Thyroid gland (tissue), 4 donors: ENCODE results near the gene TMA7. TPM values are rescaled to one million over a fixed set of nuclear protein-coding genes. Genes with fewer than 3 reads are reported as not detected.

Experiments
- DNase-seq, 2 donors: peaks; one replicate each; pipeline ENCODE4 v3.0.0-alpha.2; 2019
- H3K27ac ChIP-seq, 3 donors: fragments of 200-600 bp; sonication (generic); 1 replicate in 2 of 3; 2 replicates in 1 of 3; pipeline ENCODE4 v1.5.1; 2016 to 2019; ENCODE audit warnings: mild to moderate bottlenecking in 1 of 3, moderate library complexity in 1 of 3
- H3K27me3 ChIP-seq: fragments of 200-600 bp; sonication (generic); one replicate; pipeline ENCODE4 v1.5.1; 2019
- H3K36me3 ChIP-seq, 2 donors: fragments of 200-600 bp; sonication (generic); one replicate each; pipeline ENCODE4 v1.5.1; 2016 to 2019
- H3K4me1 ChIP-seq, 2 donors: fragments of 200-600 bp; sonication (generic); one replicate each; pipeline ENCODE4 v1.5.1; 2017 to 2019
- H3K4me3 ChIP-seq, 3 donors: fragments of 200-600 bp; sonication (generic); replicated peaks in 1 of 3; 1 replicate in 2 of 3; 2 replicates in 1 of 3; pipeline ENCODE4 v1.5.1; 2016; ENCODE audit warnings: mild to moderate bottlenecking in 1 of 3
- H3K9me3 ChIP-seq: fragments of 200-600 bp; sonication (generic); one replicate; pipeline ENCODE4 v1.5.1; 2017
- CTCF ChIP-seq, 6 experiments: fragments of 200-600 bp in 3 of 6; fragments of 450-650 bp in 3 of 6; sonication (generic) in 3 of 6; IDR thresholded peaks; one replicate each; pipeline ENCODE4 v1.5.1; 2016 to 2019; ENCODE audit warnings: antibody characterized with exemption in 6 of 6, mild to moderate bottlenecking in 2 of 6, inconsistent platforms in 1 of 6, moderate library complexity in 1 of 6
- POLR2A ChIP-seq, 2 donors: fragments of 450-650 bp; IDR thresholded peaks; one replicate each; pipeline ENCODE4 v1.6.1; 2017; ENCODE audit warnings: antibody characterized with exemption in 2 of 2, mild to moderate bottlenecking in 2 of 2, moderate library complexity in 1 of 2
- WGBS, 2 donors: methylation state at CpG; one replicate each; pipeline ENCODE4 v1.1.5; 2017; 5-methylcytosine and 5-hydroxymethylcytosine counted together
- intact Hi-C: fragments of 100-400 bp; cut with DNase I; formaldehyde crosslinking; loops from one replicate; pipeline ENCODE4 v1.15.1; 2023
- total RNA-seq, 4 donors: library from RNA; depleted of rRNA; stranded (reverse); fragments of >200 nt; gene quantifications; one replicate each; pipeline ENCODE4 v1.2.3, GENCODE V29; 2016

TMA7 gene
- total RNA-seq, 4 donors from 2014 or later: 133 to 413 (median 301) TPM

- Histone ChIP-seq H3K27me3 (no peaks in the 10 kb centered on the region), H3K36me3 (peaks cover 88 to 95% of the 10 kb centered on the region in 2 donors), H3K27ac (no peak overlapping the region), H3K4me3 (no peak overlapping the region), H3K4me1 (no peaks in the 10 kb centered on the region), H3K9me3 (no peaks in the 10 kb centered on the region)
- TF ChIP-seq CTCF (IDR thresholded peaks at IDR 0.05): no peak
- peak; percentile 0 to 1 for DNase-seq
- WGBS, 2 donors: 93 to 96% methylated on average over 18 to 19 of the region's 19 CpGs
- intact Hi-C loops: no loop called here
These were observed 27.6 kb upstream of the TMA7 start for GRCh38 chr3:48412375-48413001.

GRCh38 chr3:48413086-48413485 lies 27.0 kb upstream of the TMA7 start:
- intact Hi-C loops: no loop called here
- Histone ChIP-seq H3K27me3 (no peaks in the 10 kb centered on the region), H3K4me1 (no peaks in the 10 kb centered on the region), H3K27ac (no peak overlapping the region), H3K36me3 (peaks cover 91 to 95% of the 10 kb centered on the region in 2 donors), H3K4me3 (no peak overlapping the region), H3K9me3 (no peaks in the 10 kb centered on the region)
- WGBS, 2 donors: 87 to 91% methylated on average over 8 of the region's 8 CpGs
- no peak for TF ChIP-seq CTCF (IDR thresholded peaks at IDR 0.05)
- no peak for TF ChIP-seq POLR2A (IDR thresholded peaks at IDR 0.05)
- peak in 1 of 2 donors; percentile 1 for DNase-seq

- 88 to 100% methylated on average over 5 to 13 of the region's 14 CpGs for WGBS, 2 donors
- H3K9me3 ChIP-seq: no peaks in the 10 kb centered on the region
- H3K36me3 ChIP-seq: peaks cover 91 to 96% of the 10 kb centered on the region in 2 donors
- no peak overlapping the region for H3K4me3 ChIP-seq
- intact Hi-C loops: no loop called here
- no peak for TF ChIP-seq POLR2A (IDR thresholded peaks at IDR 0.05)
- H3K27ac ChIP-seq: no peak overlapping the region
- no peaks in the 10 kb centered on the region for H3K27me3 ChIP-seq
- DNase-seq: peak in 1 of 2 donors; percentile 1
- H3K4me1 ChIP-seq: no peaks in the 10 kb centered on the region
These were observed 26.4 kb upstream of the TMA7 start for GRCh38 chr3:48413611-48414010.

GRCh38 chr3:48414376-48415250 lies 25.4 kb upstream of the TMA7 start:
- peak in 1 of 2 donors; percentile 1 for DNase-seq
- TF ChIP-seq POLR2A (IDR thresholded peaks at IDR 0.05): no peak
- TF ChIP-seq CTCF (IDR thresholded peaks at IDR 0.05): no peak
- Histone ChIP-seq H3K4me1 (no peaks in the 10 kb centered on the region), H3K27me3 (no peaks in the 10 kb centered on the region), H3K4me3 (no peak overlapping the region), H3K27ac (no peak overlapping the region), H3K9me3 (no peaks in the 10 kb centered on the region), H3K36me3 (peaks cover 87 to 96% of the 10 kb centered on the region in 2 donors)
- intact Hi-C loops: no loop called here
- 92% methylated on average over 14 to 20 of the region's 25 CpGs for WGBS, 2 donors

- no peak overlapping the region for H3K4me3 ChIP-seq
- intact Hi-C loops: no loop called here
- no peaks in the 10 kb centered on the region for H3K27me3 ChIP-seq
- TF ChIP-seq POLR2A (IDR thresholded peaks at IDR 0.05): no peak
- H3K27ac ChIP-seq: no peak overlapping the region
- peaks cover 82 to 93% of the 10 kb centered on the region in 2 donors for H3K36me3 ChIP-seq
- no peaks in the 10 kb centered on the region for H3K4me1 ChIP-seq
- no peak for DNase-seq
- WGBS, 2 donors: 91 to 94% methylated on average over 14 to 20 of the region's 24 CpGs
- no peaks in the 10 kb centered on the region for H3K9me3 ChIP-seq
These were observed 24.7 kb upstream of the TMA7 start for GRCh38 chr3:48415251-48415953.
